Osteocyte (in vitro differentiated cells): ENCODE results near the gene SELENOH. TPM values are rescaled to one million over a fixed set of nuclear protein-coding genes. Genes with fewer than 3 reads are reported as not detected.
A peak's percentile ranks its signal among the peaks of the same experiment; 100 is the strongest.

ENCODE experiments used
- DNase-seq: peaks from one replicate; pipeline ENCODE4 v3.0.0; 2021; ENCODE audit warnings: mixed read lengths; ENCODE audit not compliant: unreplicated experiment; ENCODE audit errors: extremely low spot score
- H3K27ac Mint-ChIP-seq: one replicate; pipeline ENCODE4 v1.8.0; 2021; ENCODE audit warnings: mild to moderate bottlenecking, mixed read lengths; ENCODE audit not compliant: unreplicated experiment
- H3K27me3 Mint-ChIP-seq: one replicate; pipeline ENCODE4 v1.8.0; 2021; ENCODE audit warnings: mixed read lengths; ENCODE audit not compliant: unreplicated experiment
- H3K36me3 Mint-ChIP-seq: one replicate; pipeline ENCODE4 v1.8.0; 2021; ENCODE audit warnings: mixed read lengths; ENCODE audit not compliant: unreplicated experiment
- H3K4me1 Mint-ChIP-seq: one replicate; pipeline ENCODE4 v1.8.0; 2021; ENCODE audit warnings: mixed read lengths; ENCODE audit not compliant: unreplicated experiment
- H3K4me3 Mint-ChIP-seq: one replicate; pipeline ENCODE4 v1.8.0; 2021; ENCODE audit warnings: mild to moderate bottlenecking, moderate library complexity, mixed read lengths; ENCODE audit not compliant: unreplicated experiment
- H3K9me3 Mint-ChIP-seq: one replicate; pipeline ENCODE4 v1.8.0; 2021; ENCODE audit warnings: mixed read lengths; ENCODE audit not compliant: unreplicated experiment
- CTCF ChIP-seq: fragments of 200-600 bp; sonication (generic); IDR thresholded peaks from 2 replicates; pipeline ENCODE4 v1.5.0; 2021; ENCODE audit warnings: antibody characterized with exemption, mild to moderate bottlenecking, moderate library complexity
- total RNA-seq: library from RNA; stranded (reverse); gene quantifications from 2 replicates; pipeline ENCODE4 v1.2.1, GENCODE V29; 2021

Gene SELENOH
- total RNA-seq, 1 donor from 2014 or later: 103 TPM

GRCh38 chr11:57778318-57779037 is 37.2 kb downstream of the SELENOH start:
- Mint-ChIP-seq H3K9me3 (no peaks in the 10 kb centered on the region), H3K27ac (peak overlapping the region; percentile 95), H3K27me3 (no peaks in the 10 kb centered on the region), H3K36me3 (peaks cover 3% of the 10 kb centered on the region), H3K4me1 (peaks cover 84% of the 10 kb centered on the region), H3K4me3 (peak overlapping the region; percentile 62)
- peak; percentile 94 for DNase-seq
- no peak for TF ChIP-seq CTCF

- TF ChIP-seq CTCF: no peak
- H3K27ac Mint-ChIP-seq: peak overlapping the region; percentile 95
- peaks cover 3% of the 10 kb centered on the region for H3K36me3 Mint-ChIP-seq
- peak overlapping the region; percentile 62 for H3K4me3 Mint-ChIP-seq
- no peak for DNase-seq
- H3K4me1 Mint-ChIP-seq: peaks cover 77% of the 10 kb centered on the region
- H3K27me3 Mint-ChIP-seq: no peaks in the 10 kb centered on the region
- no peaks in the 10 kb centered on the region for H3K9me3 Mint-ChIP-seq
Observed at GRCh38 chr11:57779276-57779675, 38.0 kb downstream of the SELENOH start.

GRCh38 chr11:57781529-57781943 is 40.2 kb downstream of the SELENOH start:
- Mint-ChIP-seq H3K4me1 (peaks cover 71% of the 10 kb centered on the region), H3K27me3 (no peaks in the 10 kb centered on the region), H3K27ac (peak overlapping the region; percentile 95), H3K4me3 (no peak overlapping the region), H3K9me3 (no peaks in the 10 kb centered on the region), H3K36me3 (peaks cover 6% of the 10 kb centered on the region)
- no peak for DNase-seq
- TF ChIP-seq CTCF: no peak

- Mint-ChIP-seq H3K27ac (no peak overlapping the region), H3K27me3 (no peaks in the 10 kb centered on the region), H3K4me3 (no peak overlapping the region), H3K9me3 (no peaks in the 10 kb centered on the region), H3K36me3 (peaks cover 9% of the 10 kb centered on the region), H3K4me1 (peaks cover 62% of the 10 kb centered on the region)
- TF ChIP-seq CTCF: no peak
- DNase-seq: no peak
Observed at GRCh38 chr11:57785072-57785471, 43.8 kb downstream of the SELENOH start.

GRCh38 chr11:57786436-57786835 is 45.1 kb downstream of the SELENOH start:
- Mint-ChIP-seq H3K4me3 (no peak overlapping the region), H3K27me3 (no peaks in the 10 kb centered on the region), H3K27ac (peak overlapping the region; percentile 78), H3K36me3 (peaks cover 9% of the 10 kb centered on the region), H3K4me1 (peaks cover 51% of the 10 kb centered on the region), H3K9me3 (no peaks in the 10 kb centered on the region)
- DNase-seq: no peak
- no peak for TF ChIP-seq CTCF
